NOMO-1 treated with dmso at 0.1 percent for 144 hours (cell line): ENCODE results near the gene ZNF786.
"Not testable (repeated sequence)": the region's sequence is repeated elsewhere in the genome, so short reads cannot be mapped to it uniquely, and the experiment has no call there.

Experiments used
- DNase-seq: peaks from one replicate; lab custom pipeline; 2025; ENCODE audit not compliant: unreplicated experiment; lab: John Stamatoyannopoulos, UW

ZNF786 gene

GRCh38 chr7:149031353-149031910 lies 59.1 kb downstream of the ZNF786 start:
- no peak for DNase-seq

DNA sequence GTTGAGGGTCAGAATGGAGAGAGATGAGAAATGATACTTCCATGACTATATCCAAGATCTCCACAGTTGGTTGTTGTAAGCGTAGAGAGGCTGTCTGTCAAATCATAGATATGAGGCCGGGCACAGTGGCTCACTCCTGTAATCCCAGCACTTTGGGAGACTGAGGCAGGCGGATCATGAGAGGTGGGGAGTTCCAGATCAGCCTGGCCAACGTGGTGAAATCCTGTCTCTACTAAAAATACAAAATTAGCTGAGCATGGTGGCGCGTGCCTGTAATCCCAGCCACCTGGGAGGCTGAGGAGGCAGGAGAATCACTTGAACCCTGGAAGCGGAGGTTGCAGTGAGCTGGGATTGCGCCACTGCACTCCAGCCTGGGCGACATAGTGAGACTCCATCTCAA lies 60.1 kb downstream of the ZNF786 start:
- DNase-seq = not testable (repeated sequence)

GRCh38 chr7:149028346-149029109 lies 62.0 kb downstream of the ZNF786 start, which contains the start of gene PDIA4:
Gene PDIA4 (minus strand): TSS chr7:149028505. CDS start chr7:149028408, 97 bp downstream.
- peak; percentile 95 for DNase-seq

DNA sequence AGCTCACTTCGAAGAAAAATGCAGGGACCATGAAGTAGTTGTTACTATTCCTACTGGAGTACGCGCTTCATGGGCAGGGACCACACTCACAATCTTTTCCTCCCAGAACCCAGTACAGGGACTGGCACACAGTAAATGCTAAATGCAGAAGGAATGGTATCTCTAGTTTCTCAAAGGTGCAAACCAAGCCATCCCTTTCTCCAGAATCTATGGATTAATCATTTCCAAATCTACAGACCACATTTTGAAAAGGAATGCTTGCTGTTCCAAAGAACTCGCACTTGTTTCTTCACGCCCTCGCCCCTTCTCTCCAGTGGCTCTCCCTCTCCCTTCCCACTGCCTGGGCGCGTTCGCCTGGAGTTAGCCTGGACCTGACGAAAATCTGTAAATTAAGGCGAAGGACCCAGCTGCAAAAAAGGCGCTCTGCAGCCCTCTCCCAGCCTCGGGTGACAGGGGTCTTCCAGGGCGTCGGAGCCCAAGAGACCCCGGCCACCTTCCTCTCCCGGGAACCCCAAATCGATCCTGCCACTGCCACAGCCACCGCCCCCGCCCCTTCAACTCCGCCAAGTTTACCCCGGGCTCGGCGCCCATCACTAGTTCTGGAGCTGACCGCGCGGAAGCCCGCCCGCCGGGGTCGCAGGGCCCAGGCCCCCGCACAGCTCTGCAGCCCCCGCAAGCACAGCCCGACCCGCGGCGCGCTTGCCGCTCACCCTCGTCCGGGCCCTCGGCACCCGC lies 62.7 kb downstream of the ZNF786 start:
- no peak for DNase-seq

DNA sequence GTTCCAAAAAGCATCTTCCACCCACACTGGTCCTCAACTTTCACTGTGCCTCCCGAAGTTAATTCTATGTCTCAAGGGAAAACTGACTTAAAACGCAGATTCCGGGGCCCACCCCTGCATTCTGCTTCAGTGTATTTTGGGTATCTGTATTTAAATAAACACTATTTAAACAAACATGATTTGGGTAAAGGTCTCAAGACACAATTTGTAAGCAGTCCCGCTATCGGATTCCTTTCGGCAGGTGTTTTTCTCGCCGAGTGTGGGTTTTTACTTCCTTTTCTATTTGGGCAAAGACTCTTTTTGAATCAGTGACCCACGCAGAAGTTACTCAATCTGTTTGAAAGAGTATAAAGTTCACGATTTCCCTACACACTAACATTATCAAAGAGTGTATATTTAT lies 63.5 kb downstream of the ZNF786 start:
- DNase-seq = no peak

DNA sequence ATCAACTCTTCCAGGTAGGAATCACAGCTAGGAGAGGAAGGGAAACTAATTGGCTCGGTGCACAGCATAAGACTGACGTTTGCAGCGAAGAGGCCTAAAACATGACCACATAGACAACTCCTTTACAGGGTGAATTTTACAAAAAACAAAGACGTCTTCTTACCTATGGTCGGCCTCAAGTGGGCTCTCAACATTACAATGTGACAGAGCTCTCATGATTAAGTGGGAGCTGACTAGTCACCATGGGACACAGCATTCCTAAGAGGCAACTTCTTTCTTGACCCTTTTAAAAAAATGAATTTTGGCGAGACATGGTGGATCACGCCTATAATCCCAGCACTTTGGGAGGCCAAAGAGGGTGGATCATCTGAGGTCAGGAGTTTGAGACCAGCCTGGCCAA lies 66.9 kb downstream of the ZNF786 start:
- DNase-seq = no peak

DNA sequence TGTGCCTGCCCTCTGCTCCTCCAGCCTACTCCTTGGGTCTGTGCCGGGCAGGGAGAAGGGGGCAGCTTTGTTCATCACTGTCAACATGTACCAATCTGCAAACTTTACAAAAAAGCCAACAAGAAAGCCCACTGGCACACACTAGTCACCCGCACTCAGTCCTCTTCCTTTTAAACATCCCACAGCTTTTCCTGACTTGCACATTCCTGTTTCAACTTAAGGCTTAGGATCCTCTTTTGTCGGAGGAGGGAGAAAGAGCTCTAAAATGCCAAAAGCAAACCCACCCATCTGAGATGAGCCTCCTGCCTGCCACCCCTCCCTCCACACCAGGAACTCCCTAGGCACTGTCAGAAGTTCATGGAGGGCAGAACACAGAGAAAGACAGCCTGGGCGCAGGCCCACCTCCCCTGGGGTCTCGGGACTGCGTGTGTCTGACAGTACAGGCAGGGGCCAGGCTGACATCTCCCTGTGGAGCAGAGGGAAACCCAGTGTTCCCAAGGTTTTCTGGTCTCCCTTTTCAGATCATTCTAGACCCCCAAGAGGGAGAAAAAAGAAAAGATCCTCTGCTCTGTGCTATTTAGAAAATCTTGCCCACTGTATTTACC lies 67.7 kb downstream of the ZNF786 start:
- DNase-seq = no peak

GRCh38 chr7:149021725-149022062 lies 68.8 kb downstream of the ZNF786 start:
- DNase-seq = no peak

GRCh38 chr7:149020483-149020882 lies 70.0 kb downstream of the ZNF786 start:
- DNase-seq = no peak
